Measurements from ENCODE around the gene ARAP1.

GRCh38 chr11:72646472-72646871, 105.7 kb downstream of the ARAP1 start:
- TF ChIP-seq, protein P1, sequence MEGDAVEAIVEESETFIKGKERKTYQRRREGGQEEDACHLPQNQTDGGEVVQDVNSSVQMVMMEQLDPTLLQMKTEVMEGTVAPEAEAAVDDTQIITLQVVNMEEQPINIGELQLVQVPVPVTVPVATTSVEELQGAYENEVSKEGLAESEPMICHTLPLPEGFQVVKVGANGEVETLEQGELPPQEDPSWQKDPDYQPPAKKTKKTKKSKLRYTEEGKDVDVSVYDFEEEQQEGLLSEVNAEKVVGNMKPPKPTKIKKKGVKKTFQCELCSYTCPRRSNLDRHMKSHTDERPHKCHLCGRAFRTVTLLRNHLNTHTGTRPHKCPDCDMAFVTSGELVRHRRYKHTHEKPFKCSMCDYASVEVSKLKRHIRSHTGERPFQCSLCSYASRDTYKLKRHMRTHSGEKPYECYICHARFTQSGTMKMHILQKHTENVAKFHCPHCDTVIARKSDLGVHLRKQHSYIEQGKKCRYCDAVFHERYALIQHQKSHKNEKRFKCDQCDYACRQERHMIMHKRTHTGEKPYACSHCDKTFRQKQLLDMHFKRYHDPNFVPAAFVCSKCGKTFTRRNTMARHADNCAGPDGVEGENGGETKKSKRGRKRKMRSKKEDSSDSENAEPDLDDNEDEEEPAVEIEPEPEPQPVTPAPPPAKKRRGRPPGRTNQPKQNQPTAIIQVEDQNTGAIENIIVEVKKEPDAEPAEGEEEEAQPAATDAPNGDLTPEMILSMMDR (conservative IDR thresholded peaks at IDR 0.05; ENCODE audit: low read depth, low read length) = no peak
- no peak for TF ChIP-seq EZH2phosphoT487 (IDR thresholded peaks at IDR 0.05; ENCODE audit: borderline replicate concordance, low read length)

Data from PC-3 (cell line).